Measurements from ENCODE around the gene RHBDD1.

- TF ChIP-seq POLR2A (IDR thresholded peaks at IDR 0.05; ENCODE audit: low read length) (no peak), GATA1 (IDR thresholded peaks at IDR 0.05; ENCODE audit: low read depth, low read length) (no peak)
Measured at GRCh38 chr2:226832061-226832460, 3.8 kb upstream of the RHBDD1 start.

All from erythroblast (primary cell).